H54 (cell line): ENCODE results near the gene TGDS.

Experiments used
- DNase-seq: peaks from one replicate; pipeline ENCODE4 v3.0.0; 2011; ENCODE audit warnings: low spot score, mixed read lengths; ENCODE audit not compliant: insufficient read length
- FAIRE-seq: peaks from 3 replicates; lab custom pipeline; 2011; peaks lifted over from hg19 to GRCh38; lab: Jason Lieb, UNC
- POLR2A ChIP-seq: IDR thresholded peaks from 2 replicates; pipeline ENCODE4 v1.6.1; 2011; ENCODE audit warnings: low read depth, mild to moderate bottlenecking, low read length

TGDS gene

GRCh38 chr13:94525781-94526180, 70.2 kb downstream of the TGDS start:
- DNase-seq (no peak), FAIRE-seq (no peak)
- no peak for TF ChIP-seq POLR2A

GRCh38 chr13:94524407-94524806, 71.5 kb downstream of the TGDS start:
- FAIRE-seq (no peak), DNase-seq (no peak)
- TF ChIP-seq POLR2A, result no peak
